Dermis microvascular lymphatic vessel endothelial cell (primary cell): ENCODE measurements around the gene MLIP. TPM values are rescaled to one million over a fixed set of nuclear protein-coding genes. Genes with fewer than 3 reads are reported as not detected.

Experiments
- DNase-seq, 2 donors: peaks; one replicate each; pipeline versions ENCODE4 v3.0.0 to v3.0.0-alpha.2; 2010; ENCODE audit warnings: low read depth in 2 of 2
- total RNA-seq: library from RNA; depleted of rRNA; stranded (reverse); fragments of >200 nt; gene quantifications from 2 replicates; pipeline ENCODE4 v1.2.1, GENCODE V29; 2014

Gene MLIP
- total RNA-seq, 1 donor from 2014 or later: 2.6 TPM

- no peak for DNase-seq
Measured at GRCh38 chr6:54095723-54096122, 15.5 kb upstream of the MLIP start.

DNA sequence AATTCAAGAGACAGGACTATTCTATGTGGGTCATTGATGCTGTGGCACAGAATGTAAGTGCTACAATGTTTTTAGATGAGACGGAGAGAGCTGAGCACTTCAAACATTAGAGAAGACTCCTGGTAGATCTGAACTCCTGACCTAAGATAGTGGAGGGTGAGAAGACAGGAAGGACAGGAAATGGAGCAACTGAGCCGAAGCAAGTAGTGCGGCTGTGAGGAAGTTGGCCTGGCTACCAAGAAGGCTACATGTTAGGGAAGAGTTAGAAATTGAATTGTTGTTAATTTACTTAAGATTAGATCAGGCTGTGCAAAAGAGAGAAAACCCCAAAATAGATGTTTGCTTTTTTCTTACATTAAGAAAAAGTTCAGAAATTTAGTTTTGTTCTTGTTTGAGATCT is 14.4 kb upstream of the MLIP start:
- DNase-seq: no peak

DNA sequence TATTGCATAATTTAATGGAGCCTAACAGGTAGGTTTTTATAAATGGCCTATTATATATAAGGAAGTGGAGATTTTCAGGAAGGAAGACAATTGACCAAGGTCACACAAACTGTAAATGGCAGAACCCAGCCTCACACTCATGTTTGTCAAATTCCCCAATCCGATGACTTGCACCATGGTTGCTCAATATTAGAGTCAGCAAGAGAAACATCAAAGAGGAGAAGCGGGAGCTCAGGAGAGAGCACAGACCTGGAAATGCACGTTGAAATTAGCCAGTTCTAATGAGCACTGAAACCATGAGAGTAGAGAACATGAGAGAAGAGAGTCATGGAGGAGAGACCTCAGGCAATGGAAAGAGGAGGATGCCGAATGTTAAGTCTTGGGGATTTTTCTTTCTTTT is 13.5 kb upstream of the MLIP start:
- no peak for DNase-seq

GRCh38 chr6:54098450-54099044 is 12.7 kb upstream of the MLIP start:
- no peak for DNase-seq

DNA sequence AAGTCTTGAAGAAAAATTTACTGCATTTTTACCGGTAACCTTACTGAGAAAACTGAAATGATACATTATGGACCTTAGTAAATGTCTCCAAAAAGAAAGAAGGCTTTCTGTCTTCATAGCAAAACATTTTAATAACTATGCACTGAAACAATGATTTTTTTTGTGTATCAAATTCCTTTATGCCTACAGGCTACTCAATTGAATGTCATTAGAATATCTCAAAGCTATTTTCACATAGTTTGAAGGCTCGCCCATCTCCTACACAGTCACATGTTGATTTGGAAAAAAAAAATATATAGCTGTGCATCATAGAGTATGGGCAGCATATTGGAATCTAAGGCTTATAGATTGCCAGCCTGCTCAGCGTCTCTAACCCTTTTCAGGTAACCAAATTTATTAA is 12.0 kb upstream of the MLIP start:
- no peak for DNase-seq

GRCh38 chr6:54100411-54101006 is 10.7 kb upstream of the MLIP start:
- DNase-seq: no peak

DNA sequence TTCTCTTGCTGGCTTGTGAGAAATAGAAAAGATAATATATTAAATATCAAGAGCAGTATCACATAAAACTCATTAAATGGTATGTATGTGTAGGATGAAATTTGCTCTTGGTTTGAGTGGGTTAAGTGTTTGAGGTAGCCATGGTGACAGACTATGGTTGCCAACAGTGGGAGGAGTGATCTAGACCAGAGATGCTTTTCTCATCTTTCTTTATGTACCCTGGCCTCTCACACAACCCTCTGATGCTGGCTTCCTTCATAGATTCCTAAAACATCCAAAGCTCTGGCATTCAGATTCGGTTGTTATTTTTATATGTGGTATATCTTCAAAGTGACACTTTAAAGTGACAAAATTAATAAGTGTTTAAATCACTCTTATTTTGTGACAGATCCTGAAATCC is 9.0 kb upstream of the MLIP start:
- DNase-seq: no peak

DNA sequence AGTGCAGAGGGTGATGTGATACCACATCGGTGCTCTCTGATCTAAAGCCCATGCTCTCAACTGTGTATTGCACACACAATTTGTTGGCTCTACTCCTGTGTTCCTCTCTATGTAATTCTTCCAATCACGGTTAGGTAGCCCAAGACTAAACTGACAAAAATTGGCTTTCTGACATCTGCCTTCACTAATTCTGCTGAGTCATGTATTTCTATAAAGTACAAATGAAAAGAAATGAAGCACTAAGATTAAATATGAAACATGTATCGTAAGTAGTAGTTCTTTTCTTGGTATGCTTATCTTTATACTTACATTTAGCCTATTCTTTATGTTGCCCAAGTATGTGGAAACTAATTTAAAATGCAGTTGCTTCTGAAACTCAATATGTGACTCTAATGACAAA is 7.7 kb upstream of the MLIP start:
- no peak for DNase-seq

- DNase-seq: peak in 1 of 2 donors; percentile 70
Measured at GRCh38 chr6:54106727-54107126, 4.5 kb upstream of the MLIP start.

- DNase-seq: peak in 1 of 2 donors; percentile 34
Measured at GRCh38 chr6:54107470-54108090, 3.7 kb upstream of the MLIP start.

- DNase-seq: no peak
Measured at GRCh38 chr6:54108271-54108670, 3.0 kb upstream of the MLIP start.

DNA sequence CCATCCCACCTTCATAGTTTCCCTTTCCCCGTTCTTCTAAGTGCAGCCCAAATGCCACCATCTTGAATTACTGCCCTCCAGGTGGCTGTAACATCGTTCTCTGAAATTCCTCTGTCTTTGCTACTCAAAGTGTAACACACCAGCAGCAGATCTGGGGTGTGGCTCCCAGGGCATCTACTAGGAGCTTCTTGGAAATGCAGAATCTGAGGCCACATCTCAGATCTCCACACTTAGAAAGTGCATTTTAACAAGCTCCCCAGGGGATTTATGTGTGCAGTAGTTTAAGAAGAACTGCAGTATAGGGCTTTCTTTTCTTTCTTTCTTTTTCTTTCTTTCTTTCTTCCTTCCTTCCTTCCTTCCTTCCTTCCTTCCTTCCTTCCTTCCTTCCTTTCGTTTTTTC is 1.7 kb upstream of the MLIP start:
- no peak for DNase-seq

GRCh38 chr6:54112151-54112650 is 958 bp downstream of the MLIP start:
- peak; percentile 26 to 89 for DNase-seq

DNA sequence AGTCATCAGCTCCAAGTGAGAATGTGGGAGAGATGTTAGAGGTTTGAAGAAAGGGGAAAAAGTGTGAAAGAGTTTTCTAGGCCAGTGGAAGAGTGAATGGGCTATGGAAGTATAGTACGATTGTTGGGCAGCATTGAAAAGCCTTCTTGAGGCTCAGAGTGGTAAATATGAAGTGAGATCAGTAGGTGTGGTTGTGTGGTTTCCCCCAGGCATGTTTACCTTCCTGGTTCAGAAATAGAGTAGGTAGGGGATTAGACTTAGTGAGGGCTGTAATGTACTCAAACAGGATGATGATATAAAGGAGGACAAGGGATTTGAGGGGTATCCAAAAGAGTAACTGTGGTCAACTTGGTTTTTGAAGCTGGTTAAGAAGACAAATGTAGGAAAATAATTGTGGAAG is 3.7 kb downstream of the MLIP start:
- no peak for DNase-seq

GRCh38 chr6:54115966-54116365 is 4.7 kb downstream of the MLIP start:
- DNase-seq: no peak

DNA sequence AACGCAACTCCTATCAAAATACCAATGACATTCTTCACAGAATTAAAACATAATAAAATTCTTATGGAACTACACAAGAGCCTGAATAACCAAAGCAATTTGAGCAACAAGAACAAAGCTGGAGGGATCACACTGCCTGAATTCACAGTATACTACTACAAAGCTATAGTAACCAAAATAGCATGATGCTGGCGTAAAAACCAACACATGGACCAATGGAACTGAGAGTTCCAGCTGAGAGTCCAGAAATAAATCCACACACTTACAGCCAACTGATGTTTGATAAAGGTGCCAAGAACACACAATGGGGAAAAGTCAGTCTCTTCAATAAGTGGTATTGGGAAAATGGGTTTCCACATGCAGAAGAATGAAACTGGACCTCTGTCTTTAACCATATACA is 6.9 kb downstream of the MLIP start:
- no peak for DNase-seq

DNA sequence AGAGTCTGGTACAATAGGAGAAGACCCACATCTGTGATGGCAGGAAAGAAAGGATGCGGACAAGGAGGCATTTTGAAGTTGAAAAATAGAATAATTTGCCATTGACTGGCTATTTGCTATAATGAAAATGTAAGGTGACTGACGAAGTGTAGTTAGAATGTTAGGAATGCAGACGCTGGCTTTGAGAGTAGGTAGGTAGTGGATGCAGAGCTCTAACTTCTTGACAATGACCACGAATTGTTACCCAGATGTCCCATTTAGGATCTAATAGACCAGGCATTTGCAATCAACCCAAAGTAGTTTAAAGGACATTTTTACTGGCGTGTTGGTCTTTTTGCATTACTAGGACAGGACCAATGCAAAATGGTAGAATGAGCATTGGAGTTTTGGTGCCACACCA is 14.2 kb downstream of the MLIP start:
- no peak for DNase-seq

DNA sequence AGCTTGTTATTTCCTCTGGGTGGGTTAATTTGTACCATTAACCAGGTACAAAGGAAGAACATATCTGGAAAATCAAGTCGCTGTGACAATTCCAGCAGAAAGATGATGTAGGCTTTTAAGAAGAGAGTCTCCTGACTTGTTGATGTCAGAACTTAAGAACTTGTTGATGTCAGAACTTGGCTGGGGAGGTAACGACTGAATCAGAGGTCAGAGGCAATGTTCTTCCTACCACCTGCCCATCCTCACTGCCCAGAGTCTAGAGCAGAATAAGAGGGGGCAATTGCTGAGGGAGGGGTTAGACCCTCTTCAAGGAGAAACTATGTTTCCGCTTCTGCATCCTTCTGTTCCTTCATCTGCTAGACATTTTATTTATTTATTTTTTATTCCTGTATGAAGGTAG is 18.9 kb downstream of the MLIP start:
- no peak for DNase-seq

DNA sequence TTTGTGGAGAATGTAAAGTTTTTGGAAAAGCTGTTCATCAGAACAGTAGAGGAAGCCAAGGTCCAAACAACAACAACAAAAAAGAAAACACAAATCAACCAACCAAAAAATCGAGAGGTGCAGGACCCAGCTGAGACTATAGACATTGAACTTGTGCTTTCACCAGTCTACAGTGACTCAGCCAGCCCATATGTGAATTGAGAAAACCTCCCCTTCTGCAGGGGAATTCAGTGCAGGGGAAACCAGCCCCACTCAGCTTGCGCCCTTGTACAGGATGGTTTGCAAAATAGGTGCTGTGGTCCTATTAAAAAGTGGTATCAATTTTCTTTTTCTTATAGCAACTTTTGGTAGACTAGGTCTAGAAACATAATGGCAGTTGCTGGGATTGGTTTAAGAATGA is 21.3 kb downstream of the MLIP start:
- DNase-seq: no peak

DNA sequence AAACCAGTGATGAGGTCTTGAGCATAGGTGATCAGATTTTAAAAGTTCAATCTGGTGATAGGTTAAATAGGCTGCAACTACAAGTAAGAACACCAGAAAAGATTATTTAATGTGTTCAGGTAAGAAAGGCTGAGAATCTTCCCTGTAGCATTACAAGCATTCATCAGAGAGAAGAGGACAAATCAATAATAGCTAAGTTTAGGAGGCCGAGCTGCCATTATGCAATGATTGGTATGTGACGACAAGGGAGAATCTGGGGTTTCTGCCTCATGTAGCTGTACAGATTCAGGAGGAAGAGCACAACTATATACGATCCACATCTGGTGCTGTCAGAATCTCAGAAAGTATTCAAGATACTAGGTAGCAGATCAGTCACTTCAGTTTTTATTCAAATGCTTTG is 21.9 kb downstream of the MLIP start:
- no peak for DNase-seq

- DNase-seq: no peak
Measured at GRCh38 chr6:54134935-54135334, 23.7 kb downstream of the MLIP start.

DNA sequence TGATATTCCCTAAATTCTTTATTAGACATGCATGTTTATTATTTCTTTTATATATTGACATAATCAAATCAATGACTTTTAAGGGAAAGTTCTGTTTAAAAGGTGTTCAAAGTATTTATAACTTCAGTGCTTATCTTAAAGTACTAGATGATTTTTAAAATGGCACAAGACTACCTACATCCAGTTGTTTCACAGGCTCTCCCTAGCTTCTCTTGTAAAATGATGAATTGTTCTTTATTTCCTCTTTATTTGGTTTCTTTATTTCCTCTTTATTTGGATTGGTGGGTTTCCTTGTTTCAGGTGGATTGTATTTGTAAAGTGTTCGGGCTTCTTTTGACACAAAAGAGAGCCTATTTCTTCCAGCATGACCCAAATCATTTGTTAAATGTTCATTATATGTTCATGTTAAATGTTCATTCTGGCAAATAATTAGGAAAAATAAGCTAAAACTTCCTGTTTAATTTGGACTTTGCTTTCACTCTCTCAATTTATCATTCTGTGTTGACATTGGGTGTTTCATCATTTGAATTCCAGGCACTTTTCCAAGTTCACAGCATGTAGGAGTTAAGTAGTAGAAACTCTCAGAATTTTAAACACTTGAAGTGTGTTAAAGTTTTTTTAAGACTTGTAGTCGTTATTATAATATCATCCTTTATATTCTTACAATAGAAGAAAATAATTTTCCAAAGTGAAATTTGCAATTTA is 24.6 kb downstream of the MLIP start:
- peak; percentile 55 to 57 for DNase-seq

GRCh38 chr6:54138795-54139194 is 27.6 kb downstream of the MLIP start:
- no peak for DNase-seq
